HCT116 (cell line): ENCODE results near the gene LACTB. TPM values are rescaled to one million over a fixed set of nuclear protein-coding genes. Genes with fewer than 3 reads are reported as not detected.

Experiments
- ATAC-seq: fragments of 200-7000 bp; cut with Tn5 transposase; 2 replicates; pipeline ENCODE4 v1.9.1; 2020; ENCODE audit warnings: mild to moderate bottlenecking, moderate library complexity
- BruUV-seq: library from RNA; stranded (reverse); fragments of 400-500 nt; replicated peaks from 2 replicates; lab custom pipeline; 2021; lab: Mats Ljungman, UMichigan
- CTCF ChIA-PET: fragments of 300-600 bp; sonication (Branson Sonifier 250); formaldehyde crosslinking; loops from one replicate; lab custom pipeline; 2021; ENCODE audit warnings: antibody characterized with exemption; lab: Charles Lee
- POLR2A ChIA-PET: fragments of 300-600, 350-600 bp; sonication (Branson Sonifier 250); formaldehyde crosslinking; loops from one replicate; lab custom pipeline; 2021; ENCODE audit warnings: antibody characterized with exemption; lab: Charles Lee
- RAD21 ChIA-PET, 2 experiments: fragments of 300-600 bp; sonication (Branson Sonifier 250); formaldehyde crosslinking; loops; one replicate each; lab custom pipeline; 2023; ENCODE audit warnings: low total read pairs in 2 of 2; ENCODE audit not compliant: uncharacterized antibody in 2 of 2, unreplicated experiment in 2 of 2, low non-redundant PET in 1 of 2; lab: Charles Lee
- DNase-seq: peaks from one replicate; pipeline ENCODE4 v3.0.0-alpha.2; 2010; ENCODE audit warnings: low read depth, low spot score
- H2AFZ ChIP-seq: fragments of 200-600 bp; shearing (Covaris generic), sonication (generic); 2 replicates; pipeline ENCODE4 v1.6.1; 2017; ENCODE audit warnings: low read depth, mixed run types, mixed read lengths, antibody characterized with exemption, low read length; ENCODE audit not compliant: poor library complexity, severe bottlenecking
- H3K27ac ChIP-seq: 2 replicates; pipeline ENCODE4 v1.5.1; 2012; ENCODE audit warnings: low read depth, low read length
- H3K27me3 ChIP-seq: fragments of 200-600 bp; sonication (generic); 2 replicates; pipeline ENCODE4 v1.6.1; 2016; ENCODE audit warnings: mixed run types, low read length, mixed read lengths; ENCODE audit not compliant: insufficient read depth
- H3K36me3 ChIP-seq, 2 experiments: fragments of 200-500 bp in 1 of 2; fragments of 200-600 bp in 1 of 2; sonication (Bioruptor generic) in 1 of 2; sonication (generic) in 1 of 2; 2 replicates each; pipeline versions ENCODE4 v1.5.1 to v1.6.1; 2014 to 2016; ENCODE audit warnings: low read length in 2 of 2, inconsistent platforms in 1 of 2, mixed read lengths in 1 of 2, mixed run types in 1 of 2; ENCODE audit not compliant: insufficient read depth in 2 of 2, control insufficient read depth in 1 of 2
- H3K4me1 ChIP-seq, 2 experiments: fragments of 200-600 bp in 1 of 2; sonication (generic) in 1 of 2; 2 replicates each; pipeline versions ENCODE4 v1.5.1 to v1.6.1; 2012 to 2017; ENCODE audit warnings: low read length in 2 of 2, inconsistent platforms in 1 of 2, mild to moderate bottlenecking in 1 of 2, mixed read lengths in 1 of 2, mixed run types in 1 of 2, moderate library complexity in 1 of 2; ENCODE audit not compliant: insufficient read depth in 2 of 2, control insufficient read depth in 1 of 2
- H3K4me2 ChIP-seq: fragments of 200-600 bp; sonication (generic); 2 replicates; pipeline ENCODE4 v1.6.1; 2017; ENCODE audit warnings: mixed run types, low read length, mixed read lengths
- H3K4me3 ChIP-seq, 2 experiments: fragments of 200-600 bp in 1 of 2; sonication (generic) in 1 of 2; replicated peaks in 1 of 2; 2 replicates each; pipeline ENCODE4 v1.5.1; 2011 to 2016; ENCODE audit warnings: low read length in 2 of 2, control low read depth in 1 of 2, low read depth in 1 of 2, mild to moderate bottlenecking in 1 of 2, mixed read lengths in 1 of 2, mixed run types in 1 of 2
- H3K79me2 ChIP-seq: fragments of 200-600 bp; sonication (generic); 2 replicates; pipeline ENCODE4 v1.6.1; 2017; ENCODE audit warnings: mild to moderate bottlenecking, mixed run types, low read length, moderate library complexity, mixed read lengths; ENCODE audit not compliant: insufficient read depth
- H3K9ac ChIP-seq: fragments of 200-600 bp; sonication (generic); 2 replicates; pipeline ENCODE4 v1.6.1; 2016; ENCODE audit warnings: low read length, mixed read lengths
- H3K9me2 ChIP-seq: fragments of 200-600 bp; sonication (generic), shearing (Covaris generic); 2 replicates; pipeline ENCODE4 v1.6.1; 2017; ENCODE audit warnings: mixed run types, mild to moderate bottlenecking, moderate library complexity; ENCODE audit not compliant: insufficient read depth
- H3K9me3 ChIP-seq, 2 experiments: fragments of 200-500 bp in 1 of 2; fragments of 200-600 bp in 1 of 2; sonication (Bioruptor generic) in 1 of 2; sonication (generic) in 1 of 2; 2 replicates each; pipeline ENCODE4 v1.6.1; 2014 to 2017; ENCODE audit warnings: low read length in 2 of 2, mixed read lengths in 2 of 2, inconsistent platforms in 1 of 2, low read depth in 1 of 2, mild to moderate bottlenecking in 1 of 2, mixed run types in 1 of 2, moderate library complexity in 1 of 2; ENCODE audit not compliant: control insufficient read depth in 1 of 2, insufficient read depth in 1 of 2
- H4K20me1 ChIP-seq: fragments of 200-600 bp; sonication (generic), shearing (Covaris generic); 2 replicates; pipeline ENCODE4 v1.6.1; 2017; ENCODE audit warnings: mixed run types, mild to moderate bottlenecking, moderate library complexity; ENCODE audit not compliant: insufficient read depth
- ATF3 ChIP-seq: IDR thresholded peaks from 2 replicates; pipeline ENCODE4 v1.6.1; 2012
- EGR1 ChIP-seq: IDR thresholded peaks from 2 replicates; pipeline ENCODE4 v1.6.1; 2012; ENCODE audit warnings: low read depth
- ELF1 ChIP-seq: IDR thresholded peaks from 2 replicates; pipeline ENCODE4 v1.6.1; 2012; ENCODE audit warnings: low read depth, borderline replicate concordance
- EZH2phosphoT487 ChIP-seq: fragments of 200-600 bp; IDR thresholded peaks from 2 replicates; pipeline ENCODE4 v1.6.1; 2018; ENCODE audit warnings: antibody characterized with exemption, borderline replicate concordance
- FOSL1 ChIP-seq: IDR thresholded peaks from 2 replicates; pipeline ENCODE4 v1.6.1; 2012; ENCODE audit warnings: low read depth
- JUND ChIP-seq: IDR thresholded peaks from 2 replicates; pipeline ENCODE4 v1.6.1; 2012
- MAX ChIP-seq: IDR thresholded peaks from 2 replicates; pipeline ENCODE4 v1.6.1; 2012
- POLR2A ChIP-seq: IDR thresholded peaks from 2 replicates; pipeline ENCODE4 v1.7.0; 2011; ENCODE audit warnings: borderline replicate concordance; ENCODE audit not compliant: insufficient read depth, insufficient read length; ENCODE audit errors: extremely low read depth
- RAD21 ChIP-seq: IDR thresholded peaks from 2 replicates; pipeline ENCODE4 v1.6.1; 2012; ENCODE audit warnings: low read depth, mild to moderate bottlenecking
- REST ChIP-seq: IDR thresholded peaks from 2 replicates; pipeline ENCODE4 v1.6.1; 2012; ENCODE audit warnings: low read depth
- SIN3A ChIP-seq: IDR thresholded peaks from 2 replicates; pipeline ENCODE4 v1.6.1; 2012; ENCODE audit warnings: low read depth
- SP1 ChIP-seq: IDR thresholded peaks from 2 replicates; pipeline ENCODE4 v1.6.1; 2012; ENCODE audit warnings: low read depth
- SRF ChIP-seq: IDR thresholded peaks from 2 replicates; pipeline ENCODE4 v1.6.1; 2012; ENCODE audit warnings: low read depth
- ZNF274 ChIP-seq: fragments of 200-500 bp; sonication (Bioruptor generic); IDR thresholded peaks from 2 replicates; pipeline ENCODE4 v1.6.1; 2014; ENCODE audit warnings: mild to moderate bottlenecking, low read depth, low read length, inconsistent platforms
- intact Hi-C: fragments of 100-400 bp; cut with micrococcal nuclease; formaldehyde crosslinking; loops from 2 replicates; pipeline ENCODE4 v1.10.0; 2022
- total RNA-seq: library from RNA; stranded (reverse); gene quantifications from one replicate; pipeline ENCODE4 v1.2.1, GENCODE V29; 2021; ENCODE audit not compliant: unreplicated experiment
- TF ChIP-seq, protein P1 (sequence below): IDR thresholded peaks from 2 replicates; pipeline ENCODE4 v1.6.1; 2011; ENCODE audit warnings: mild to moderate bottlenecking, low read length, moderate library complexity; ENCODE audit not compliant: insufficient replicate concordance; ENCODE audit errors: extremely low read depth

The LACTB gene
- total RNA-seq, 1 experiment from 2014 or later: 7.6 TPM

DNA sequence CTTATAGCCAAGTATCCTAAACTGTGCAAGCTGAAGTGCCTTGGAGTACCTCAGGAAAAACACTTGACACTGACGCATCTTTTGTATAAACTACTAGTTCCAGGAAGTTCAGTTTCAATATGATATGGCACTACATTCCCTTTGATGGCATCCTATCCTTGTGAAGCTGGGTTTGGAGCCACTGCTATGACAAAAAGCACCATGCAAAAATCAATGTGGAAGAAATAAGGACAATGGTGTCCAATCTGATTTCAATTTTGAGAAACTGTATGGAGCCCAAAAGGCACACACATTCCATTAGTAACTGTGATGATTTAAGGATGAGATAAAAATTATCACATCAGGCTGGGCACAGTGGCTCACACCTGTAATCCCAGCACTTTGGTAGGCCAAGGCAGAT lies 30.0 kb downstream of the LACTB start:
- ATAC-seq: no peak
- no TSS peak for BruUV-seq
- Histone ChIP-seq H3K4me2 (no peak overlapping the region), H3K4me1 (peaks cover 3 to 6% of the 10 kb centered on the region in 2 experiments; a peak in 2 of 4 replicates), H4K20me1 (no peaks in the 10 kb centered on the region), H3K9ac (no peak overlapping the region), H3K9me3 (no peaks in the 10 kb centered on the region), H3K79me2 (peaks cover 15% of the 10 kb centered on the region), H3K27ac (no peak overlapping the region), H3K36me3 (peaks cover 14 to 15% of the 10 kb centered on the region in 2 experiments; a peak in 3 of 4 replicates), H3K27me3 (no peaks in the 10 kb centered on the region), H3K9me2 (no peaks in the 10 kb centered on the region), H2AFZ (no peak overlapping the region), H3K4me3 (no peak overlapping the region)
- CTCF ChIA-PET: no interaction called here
- RAD21 ChIA-PET: no interaction called here
- intact Hi-C loops: loop anchor here (10.0 kb wide), 1 partner anchor 123 kb away; the partner anchor contains the start of gene APH1B
- POLR2A ChIA-PET: no interaction called here
- TF ChIP-seq SIN3A: no peak
- no peak for TF ChIP-seq ATF3
- no peak for TF ChIP-seq RAD21
- TF ChIP-seq SP1: no peak
- no peak for TF ChIP-seq EGR1
- DNase-seq: no peak

DNA sequence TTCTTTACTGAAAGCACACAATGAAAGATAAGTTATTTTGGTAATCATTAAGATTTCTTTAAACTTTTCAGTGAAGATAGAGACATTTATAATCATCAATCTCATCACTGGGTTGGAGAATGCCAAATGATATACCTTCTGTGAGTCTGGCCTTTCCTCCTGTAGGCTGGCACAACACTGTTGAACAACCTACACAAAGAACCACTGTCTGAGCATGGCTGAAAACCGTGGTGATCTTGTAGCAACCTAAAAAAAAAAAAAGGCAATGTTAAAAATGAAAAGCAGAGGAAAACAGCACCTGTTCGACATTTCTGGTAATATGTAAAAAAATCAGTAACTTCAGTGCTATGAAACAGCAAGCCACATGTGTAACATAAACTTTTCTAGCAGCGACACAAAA lies 33.8 kb downstream of the LACTB start:
- ChIA-PET POLR2A (no interaction called here), CTCF (no interaction called here), RAD21 (no interaction called here)
- intact Hi-C loops: loop anchor here (10.0 kb wide), 1 partner anchor 119 kb away; the partner anchor contains the start of gene APH1B
- no peak overlapping the region for H3K9ac ChIP-seq
- no peak for ATAC-seq
- BruUV-seq: no TSS peak
- H4K20me1 ChIP-seq: no peaks in the 10 kb centered on the region
- peaks cover 9 to 13% of the 10 kb centered on the region in 2 experiments; a peak in 3 of 4 replicates for H3K4me1 ChIP-seq
- H3K27ac ChIP-seq: no peak overlapping the region
- H3K36me3 ChIP-seq: peaks cover 14 to 15% of the 10 kb centered on the region in 2 experiments; a peak in 3 of 4 replicates
- no peaks in the 10 kb centered on the region for H3K9me3 ChIP-seq
- H2AFZ ChIP-seq: no peak overlapping the region
- H3K27me3 ChIP-seq: no peaks in the 10 kb centered on the region
- H3K4me2 ChIP-seq: no peak overlapping the region
- no peak overlapping the region for H3K4me3 ChIP-seq
- peaks cover 18% of the 10 kb centered on the region for H3K79me2 ChIP-seq
- no peak for DNase-seq
- H3K9me2 ChIP-seq: no peaks in the 10 kb centered on the region
- TF ChIP-seq RAD21: no peak
- no peak for TF ChIP-seq ZNF274
- TF ChIP-seq EZH2phosphoT487: no peak
- TF ChIP-seq, protein P1, sequence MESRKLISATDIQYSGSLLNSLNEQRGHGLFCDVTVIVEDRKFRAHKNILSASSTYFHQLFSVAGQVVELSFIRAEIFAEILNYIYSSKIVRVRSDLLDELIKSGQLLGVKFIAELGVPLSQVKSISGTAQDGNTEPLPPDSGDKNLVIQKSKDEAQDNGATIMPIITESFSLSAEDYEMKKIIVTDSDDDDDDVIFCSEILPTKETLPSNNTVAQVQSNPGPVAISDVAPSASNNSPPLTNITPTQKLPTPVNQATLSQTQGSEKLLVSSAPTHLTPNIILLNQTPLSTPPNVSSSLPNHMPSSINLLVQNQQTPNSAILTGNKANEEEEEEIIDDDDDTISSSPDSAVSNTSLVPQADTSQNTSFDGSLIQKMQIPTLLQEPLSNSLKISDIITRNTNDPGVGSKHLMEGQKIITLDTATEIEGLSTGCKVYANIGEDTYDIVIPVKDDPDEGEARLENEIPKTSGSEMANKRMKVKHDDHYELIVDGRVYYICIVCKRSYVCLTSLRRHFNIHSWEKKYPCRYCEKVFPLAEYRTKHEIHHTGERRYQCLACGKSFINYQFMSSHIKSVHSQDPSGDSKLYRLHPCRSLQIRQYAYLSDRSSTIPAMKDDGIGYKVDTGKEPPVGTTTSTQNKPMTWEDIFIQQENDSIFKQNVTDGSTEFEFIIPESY: no peak
- no peak for TF ChIP-seq REST
- TF ChIP-seq SIN3A: no peak
- TF ChIP-seq MAX: no peak
- no peak for TF ChIP-seq SRF
- no peak for TF ChIP-seq JUND
- no peak for TF ChIP-seq POLR2A
- TF ChIP-seq ATF3: no peak
- no peak for TF ChIP-seq FOSL1
- TF ChIP-seq ELF1: no peak
